Skeletal muscle cell (primary cell): ENCODE data around the gene RASA3.
A peak's percentile ranks its signal among the peaks of the same experiment; 100 is the strongest.
"Not testable (repeated sequence)": the region's sequence is repeated elsewhere in the genome, so short reads cannot be mapped to it uniquely, and the experiment has no call there.

Source experiments
- DNase-seq: peaks from one replicate; pipeline ENCODE4 v3.0.0-alpha.2; 2010; ENCODE audit warnings: low read depth
- H3K4me3 ChIP-seq: 2 replicates; pipeline ENCODE4 v1.5.1; 2011; ENCODE audit warnings: low read depth, mild to moderate bottlenecking, control low read depth, low read length, moderate library complexity

RASA3 gene

DNA sequence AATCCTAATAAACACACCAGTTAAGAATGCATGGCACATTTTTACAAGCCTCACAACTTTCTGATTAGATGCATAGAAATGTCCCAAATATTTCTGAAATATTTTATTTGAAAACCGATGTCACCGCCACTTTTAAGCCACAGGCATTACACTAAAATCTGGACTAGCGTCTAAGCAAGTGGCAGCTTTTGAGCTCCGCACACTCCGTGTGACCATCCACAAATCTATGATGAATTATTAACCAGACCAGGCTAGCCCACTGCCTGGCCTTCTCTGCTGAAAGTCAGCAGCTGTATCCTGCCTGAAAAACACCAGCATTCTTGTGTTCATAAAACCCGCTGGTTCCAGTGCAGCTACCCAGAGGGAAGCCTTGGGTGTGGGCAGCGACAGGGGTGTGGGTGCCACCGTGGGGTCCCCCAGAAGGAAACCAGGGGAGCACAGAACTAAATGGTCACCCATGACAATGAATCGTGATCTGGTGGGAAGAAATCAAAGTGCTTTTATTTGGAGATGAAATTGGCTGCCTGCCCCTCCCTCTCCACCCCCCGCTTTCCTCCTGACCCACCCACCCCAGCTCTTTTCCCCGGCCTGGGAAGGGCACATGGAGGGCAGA lies 13.8 kb downstream of the RASA3 start:
- H3K4me3 ChIP-seq = peak overlapping the region; percentile 11
- no peak for DNase-seq

DNA sequence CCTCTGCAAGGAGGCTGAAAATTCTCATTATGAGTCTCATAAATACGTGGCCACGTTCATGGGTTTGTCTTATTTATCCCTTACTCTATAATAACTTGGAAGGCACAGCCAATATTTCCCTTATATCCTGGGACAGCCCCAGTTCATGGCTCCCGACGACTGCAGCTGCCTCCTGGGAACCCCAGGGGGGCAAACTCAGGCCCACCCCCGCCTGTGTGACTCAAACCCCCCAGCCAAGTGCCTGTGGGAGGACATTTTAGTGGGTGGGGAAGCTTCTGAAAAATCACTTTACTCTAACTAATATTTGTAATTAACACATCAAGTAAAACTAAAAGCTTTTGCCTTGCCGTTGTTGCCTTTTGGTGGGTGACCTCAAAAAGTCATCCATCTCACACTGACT lies 14.3 kb downstream of the RASA3 start:
- H3K4me3 ChIP-seq = no peak overlapping the region
- DNase-seq = no peak

DNA sequence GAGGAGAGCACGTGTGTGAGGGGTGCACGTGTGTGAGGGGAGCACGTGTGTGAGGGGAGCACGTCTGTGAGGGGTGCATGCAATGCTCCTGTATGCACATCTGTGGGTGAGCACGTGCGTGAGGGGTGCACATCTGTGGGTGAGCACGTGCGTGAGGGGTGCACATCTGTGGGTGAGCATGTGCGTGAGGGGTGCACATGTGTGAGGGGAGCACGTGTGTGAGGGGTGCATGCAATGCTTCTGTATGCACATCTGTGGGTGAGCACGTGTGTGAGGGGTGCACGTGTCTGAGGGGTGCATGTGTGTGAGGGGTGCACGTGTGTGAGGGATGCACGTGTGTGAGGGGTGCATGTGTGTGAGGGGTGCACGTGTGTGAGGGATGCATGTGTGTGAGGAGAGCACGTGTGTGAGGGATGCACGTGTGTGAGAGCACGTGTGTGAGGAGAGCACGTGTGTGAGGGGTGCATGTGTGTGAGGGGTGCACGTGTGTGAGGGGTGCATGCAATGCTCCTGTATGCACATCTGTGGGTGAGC lies 15.0 kb downstream of the RASA3 start:
- not testable (repeated sequence) for H3K4me3 ChIP-seq, DNase-seq

DNA sequence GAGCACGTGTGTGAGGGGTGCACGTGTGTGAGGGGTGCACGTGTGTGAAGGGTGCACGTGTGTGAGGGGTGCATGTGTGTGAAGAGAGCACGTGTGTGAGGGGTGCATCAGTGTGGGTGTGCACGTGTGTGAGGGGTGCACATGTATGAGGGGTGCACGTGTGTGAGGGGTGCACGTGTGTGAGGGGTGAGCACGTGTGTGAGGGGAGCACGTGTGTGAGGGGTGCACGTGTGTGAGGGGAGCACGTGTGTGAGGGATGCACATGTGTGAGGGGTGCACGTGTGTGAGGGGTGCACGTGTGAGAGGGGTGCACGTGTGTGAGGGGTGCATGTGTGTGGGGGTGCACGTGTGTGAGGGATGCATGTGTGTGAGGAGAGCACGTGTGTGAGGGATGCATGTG lies 15.7 kb downstream of the RASA3 start:
- no peak for DNase-seq
- H3K4me3 ChIP-seq = no peak overlapping the region

DNA sequence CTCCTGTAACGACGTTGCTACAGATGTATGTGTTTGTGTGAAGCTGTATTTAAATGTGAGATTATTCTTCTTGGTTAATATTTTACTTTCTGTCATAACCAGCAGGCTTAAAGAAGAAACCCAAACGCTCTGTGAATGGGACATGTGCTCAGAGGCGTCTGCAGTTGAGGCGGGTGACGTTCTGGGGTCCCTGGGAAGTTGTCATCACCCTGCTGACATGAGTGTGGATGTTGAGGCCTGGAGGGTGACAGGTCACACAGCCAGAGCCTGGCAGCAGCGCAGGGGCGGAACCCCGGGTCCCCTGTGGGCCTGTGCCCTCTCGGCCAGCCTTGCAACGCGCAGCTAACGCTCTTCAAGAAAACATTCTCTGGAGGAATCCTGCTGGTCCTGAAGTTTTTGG lies 16.6 kb downstream of the RASA3 start:
- H3K4me3 ChIP-seq = no peak overlapping the region
- no peak for DNase-seq

DNA sequence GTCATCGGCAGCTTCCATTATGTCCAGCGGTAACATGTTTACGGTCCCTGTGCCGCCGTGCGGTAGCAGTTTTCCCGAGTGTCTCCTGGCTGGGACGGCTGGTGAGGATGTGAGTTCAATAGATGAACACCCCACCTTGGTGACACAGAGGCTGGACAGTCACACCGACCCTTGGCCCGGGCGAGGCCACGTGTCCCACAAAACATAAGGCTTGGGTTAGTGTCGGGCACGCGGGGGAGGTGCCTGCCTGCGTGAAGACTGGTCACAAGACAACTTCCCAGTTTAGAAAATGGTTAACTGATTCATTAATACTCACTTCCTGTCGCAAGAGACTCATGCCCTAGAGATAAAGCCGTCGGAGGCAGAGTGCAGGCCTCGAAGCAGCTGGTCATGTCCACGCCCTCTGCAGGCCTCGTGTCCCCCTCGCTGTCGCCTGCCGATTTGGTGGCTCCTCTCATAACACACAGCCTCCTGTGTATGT lies 17.2 kb downstream of the RASA3 start:
- no peak for DNase-seq
- H3K4me3 ChIP-seq = no peak overlapping the region

DNA sequence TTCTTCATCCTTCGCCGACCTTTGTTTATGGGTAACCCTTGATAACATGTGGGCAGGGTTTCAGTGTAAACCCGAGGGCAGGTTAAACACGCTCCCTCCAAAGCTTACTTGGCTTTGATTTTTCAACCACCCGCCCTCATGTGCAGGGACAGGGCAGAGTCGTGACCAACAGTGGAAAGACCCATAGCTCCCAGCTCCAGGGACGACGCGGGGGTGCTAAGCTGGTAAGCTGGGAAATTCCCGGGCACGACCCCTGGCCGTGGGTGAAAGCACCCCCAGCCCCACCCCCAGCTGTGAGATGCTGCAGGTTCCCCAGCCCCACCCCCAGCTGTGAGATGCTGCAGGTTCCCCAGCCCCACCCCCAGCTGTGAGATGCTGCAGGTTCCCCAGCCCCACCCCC lies 17.8 kb downstream of the RASA3 start:
- DNase-seq = not testable (repeated sequence)

DNA sequence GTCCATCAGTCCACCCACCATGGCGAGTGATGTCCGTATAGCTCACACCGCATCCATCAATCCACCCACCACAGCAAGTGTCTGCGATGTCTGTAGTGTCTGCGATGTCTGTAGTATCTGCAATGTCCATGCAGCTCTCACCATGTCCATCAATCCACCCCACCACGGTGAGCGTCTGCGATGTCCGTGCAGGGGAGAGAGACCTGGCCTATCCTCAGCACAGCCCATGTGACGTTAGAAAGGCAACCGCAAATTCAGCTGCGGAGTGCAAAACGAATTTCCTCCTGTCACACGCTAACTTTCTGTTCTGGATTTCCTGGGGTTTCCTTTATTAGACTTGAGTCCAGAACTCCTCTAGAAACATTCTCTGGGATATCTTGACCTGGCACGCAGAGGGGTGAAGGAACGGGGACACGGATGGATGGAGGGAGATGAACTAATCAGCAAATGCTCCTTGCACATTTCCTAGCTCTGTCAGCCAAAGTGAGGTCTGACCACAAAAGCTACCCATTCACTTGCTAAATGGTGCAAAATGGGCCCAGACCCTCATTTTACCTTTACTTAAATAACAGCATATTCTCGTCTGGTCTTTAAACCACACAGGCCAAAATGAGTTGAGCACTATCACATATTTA lies 18.3 kb downstream of the RASA3 start:
- DNase-seq = no peak
- no peak overlapping the region for H3K4me3 ChIP-seq

More for the DNA sequence above, 17.8 kb downstream of the RASA3 start:
- H3K4me3 ChIP-seq = not testable (repeated sequence)

DNA sequence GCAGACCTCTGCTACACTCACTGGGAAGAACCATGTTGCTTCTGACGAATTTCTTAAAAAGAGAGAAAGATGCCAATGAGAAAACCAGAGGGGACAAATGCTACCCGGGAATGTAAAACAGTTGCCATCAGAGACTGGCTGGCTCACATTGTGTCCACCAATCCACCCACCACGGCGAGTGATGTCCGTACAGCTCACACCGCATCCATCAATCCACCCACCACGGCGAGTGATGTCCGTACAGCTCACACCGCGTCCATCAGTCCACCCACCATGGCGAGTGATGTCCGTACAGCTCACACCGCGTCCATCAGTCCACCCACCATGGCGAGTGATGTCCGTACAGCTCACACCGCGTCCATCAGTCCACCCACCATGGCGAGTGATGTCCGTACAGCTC lies 19.0 kb downstream of the RASA3 start:
- not testable (repeated sequence) for DNase-seq, H3K4me3 ChIP-seq

DNA sequence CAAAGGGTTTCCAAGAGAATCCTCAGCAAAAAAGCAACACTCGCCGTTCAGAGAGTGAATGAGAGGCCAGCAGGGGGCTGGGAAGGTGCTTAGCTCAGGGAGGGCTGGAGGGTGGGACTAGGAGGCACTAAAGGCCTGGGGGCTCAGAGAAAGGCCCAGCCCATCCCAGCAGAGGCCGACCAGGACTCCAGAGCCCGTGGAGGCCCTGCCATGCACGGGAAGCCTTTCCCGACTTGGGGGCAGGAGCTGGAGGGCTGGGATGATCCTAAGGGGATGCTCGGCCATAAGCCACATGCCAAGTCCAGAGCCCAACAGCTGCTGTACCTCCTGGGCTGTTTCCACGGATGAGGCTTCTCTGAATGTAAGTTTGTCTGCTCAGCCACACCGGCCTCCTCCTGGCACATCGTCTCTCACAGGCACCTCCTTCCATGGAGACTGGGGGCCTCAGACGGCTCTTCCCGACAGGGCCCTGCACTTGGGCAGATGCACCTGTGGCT lies 19.5 kb downstream of the RASA3 start:
- DNase-seq = no peak
- H3K4me3 ChIP-seq = no peak overlapping the region

DNA sequence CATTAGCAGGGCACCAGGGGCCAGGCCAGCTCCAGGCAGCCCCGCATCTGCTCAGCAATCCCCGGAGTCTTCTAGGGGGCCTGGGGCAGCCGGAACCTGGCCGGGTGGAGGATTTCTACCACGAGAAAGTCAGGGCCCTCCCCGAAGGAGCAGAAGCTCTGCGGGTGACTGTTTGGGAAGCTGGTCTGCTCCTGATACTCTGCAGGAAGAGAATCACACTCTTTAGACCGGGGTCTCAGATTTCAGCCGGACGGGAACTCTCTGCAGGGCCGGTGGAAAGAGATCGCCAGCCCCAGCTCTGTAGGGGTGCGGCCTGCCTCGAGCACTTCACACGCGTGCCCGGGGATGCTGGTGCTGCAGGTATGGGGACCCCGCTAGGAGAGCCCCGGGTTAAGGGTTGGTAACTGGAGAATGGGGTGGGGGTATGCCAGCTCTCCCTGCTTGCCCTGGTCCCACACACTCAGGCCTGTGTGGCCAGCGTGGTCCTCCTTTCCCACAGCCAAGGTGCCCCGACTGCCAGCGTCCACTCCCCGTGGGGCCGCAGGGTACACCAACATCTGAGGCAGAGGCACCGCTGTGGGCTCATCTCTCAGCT lies 20.1 kb downstream of the RASA3 start:
- DNase-seq = no peak
- H3K4me3 ChIP-seq = no peak overlapping the region

DNA sequence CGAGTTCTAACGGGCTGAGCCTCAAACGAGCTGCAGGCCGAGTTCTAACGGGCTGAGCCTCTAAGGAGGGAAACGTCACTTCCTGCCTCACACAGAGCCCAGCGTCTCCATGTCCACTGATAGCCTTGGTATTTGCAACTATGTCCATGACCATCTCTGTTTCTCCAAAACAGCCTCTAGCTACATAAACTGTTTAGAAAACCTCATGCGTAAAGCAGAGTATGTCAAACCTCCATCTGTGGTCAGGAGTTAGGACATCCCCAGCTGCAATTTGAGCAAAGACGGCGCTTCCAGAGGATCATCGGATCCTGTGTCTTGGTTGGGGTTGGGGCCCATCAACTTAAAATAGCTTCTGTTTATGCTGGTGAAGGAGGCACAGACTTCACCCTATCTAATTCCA lies 20.8 kb downstream of the RASA3 start:
- no peak overlapping the region for H3K4me3 ChIP-seq
- no peak for DNase-seq

DNA sequence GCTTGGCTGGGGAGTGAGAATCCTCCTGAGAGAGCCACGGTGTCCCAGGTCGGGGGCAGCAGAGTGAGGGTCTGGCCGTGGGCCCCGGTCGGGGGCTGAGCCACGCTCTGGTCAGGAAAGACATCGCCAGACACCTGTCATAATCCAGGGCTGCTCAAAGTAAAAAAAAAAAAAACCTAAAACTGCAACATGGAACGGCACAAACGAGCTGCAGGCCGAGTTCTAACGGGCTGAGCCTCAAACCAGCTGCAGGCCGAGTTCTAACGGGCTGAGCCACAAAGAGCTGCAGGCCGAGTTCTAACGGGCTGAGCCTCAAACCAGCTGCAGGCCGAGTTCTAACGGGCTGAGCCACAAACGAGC lies 21.6 kb downstream of the RASA3 start:
- DNase-seq, H3K4me3 ChIP-seq: not testable (repeated sequence)

DNA sequence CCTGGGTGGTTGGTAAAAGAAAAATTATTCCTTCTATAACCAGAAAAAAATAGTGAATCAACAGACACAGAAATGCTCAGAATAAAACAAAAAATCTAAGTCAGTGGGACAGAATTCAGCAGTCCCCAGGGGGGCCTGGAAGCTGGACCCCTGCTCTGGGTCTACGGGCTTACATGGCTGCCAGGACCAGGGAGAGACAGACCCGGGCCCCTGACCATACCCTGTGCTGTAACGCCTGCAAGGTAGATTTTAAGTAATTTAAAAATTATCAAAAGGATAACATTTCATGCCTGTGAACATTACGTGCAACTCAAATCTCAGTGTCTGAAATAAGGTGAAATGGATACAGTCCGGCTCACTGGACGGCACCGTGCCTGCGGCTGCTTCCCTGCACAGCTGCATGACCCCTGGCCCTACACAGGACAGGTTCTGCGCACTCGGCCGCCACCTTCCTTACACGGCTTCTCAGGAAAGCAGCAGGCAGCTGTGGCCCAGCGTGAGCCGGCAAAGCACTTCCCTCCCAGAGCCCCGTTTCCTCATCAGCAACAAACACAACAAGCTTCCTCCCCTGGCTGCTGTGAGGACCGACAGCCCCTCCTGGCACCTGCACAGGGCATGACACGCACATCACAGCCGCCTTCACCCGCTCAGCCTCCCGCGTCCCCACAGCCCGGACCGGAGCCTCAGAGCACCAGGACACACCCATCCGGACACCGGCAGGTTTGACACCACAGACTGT lies 22.2 kb downstream of the RASA3 start:
- no peak for DNase-seq
- H3K4me3 ChIP-seq = no peak overlapping the region

DNA sequence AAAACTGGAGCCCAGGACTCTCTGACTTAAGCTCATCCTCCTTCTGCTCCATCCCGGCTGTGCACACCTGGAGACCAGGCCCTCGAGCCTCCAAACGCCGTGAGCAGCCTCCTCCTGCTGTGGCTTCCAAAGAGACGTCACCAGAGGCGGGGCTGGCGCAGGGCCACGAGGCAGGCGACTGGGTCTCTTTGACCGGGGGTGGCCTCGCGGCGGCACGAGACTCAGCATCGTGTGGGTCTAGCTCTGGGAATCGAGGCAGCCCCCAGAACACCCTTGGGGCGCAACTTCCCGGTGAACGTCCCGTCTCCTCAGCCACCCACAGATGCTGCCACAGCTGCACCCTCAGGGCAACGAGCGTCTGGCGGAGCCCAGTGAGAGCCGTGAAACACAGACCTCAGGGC lies 22.8 kb downstream of the RASA3 start:
- no peak overlapping the region for H3K4me3 ChIP-seq
- DNase-seq = no peak

DNA sequence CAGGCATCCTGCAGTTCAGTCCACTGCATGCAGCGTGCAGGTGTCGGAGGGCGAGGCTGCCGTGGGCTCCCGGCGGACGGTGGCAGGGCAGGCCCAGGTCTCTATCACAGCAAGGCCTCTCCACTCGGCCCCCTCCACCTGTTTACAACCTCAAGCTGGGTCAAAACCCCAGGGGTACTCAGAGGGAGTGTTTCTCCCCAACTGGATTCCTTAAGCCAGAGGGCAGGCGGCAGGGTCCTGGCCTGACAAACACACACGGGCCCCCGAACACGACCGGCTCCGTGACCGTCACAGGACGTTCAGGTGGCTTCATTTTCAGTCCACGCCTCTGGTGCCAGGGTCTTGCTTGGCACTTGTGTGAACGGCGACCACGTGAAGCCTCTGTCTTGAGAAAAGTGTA lies 23.5 kb downstream of the RASA3 start:
- H3K4me3 ChIP-seq = no peak overlapping the region
- no peak for DNase-seq

DNA sequence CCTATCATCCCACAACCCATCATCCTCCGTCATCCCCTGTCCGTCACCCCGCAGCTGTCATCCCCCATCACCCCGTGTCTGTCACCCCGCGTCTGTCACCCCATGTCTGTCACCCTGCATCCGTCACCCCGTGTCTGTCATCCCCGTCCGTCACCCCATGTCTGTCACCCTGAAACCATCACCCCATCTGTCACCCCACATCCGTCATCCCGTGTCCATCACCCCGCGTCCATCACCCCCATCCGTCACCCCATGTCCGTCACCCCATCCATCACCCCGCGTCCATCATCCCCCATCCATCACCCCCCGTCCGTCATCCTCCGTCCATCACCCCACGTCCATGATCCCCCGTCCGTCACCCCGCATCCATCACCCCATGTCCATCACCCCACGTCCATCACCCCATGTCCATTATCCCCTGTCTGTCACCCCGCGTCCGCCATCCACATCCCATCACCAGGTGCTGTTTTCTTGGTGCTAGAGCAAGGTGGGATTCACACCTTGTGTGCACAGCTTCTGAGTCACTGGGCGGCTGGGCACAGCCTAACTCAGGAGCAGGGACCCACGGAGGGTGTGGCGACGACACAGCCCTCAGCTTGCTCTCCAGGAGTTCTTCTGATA lies 24.2 kb downstream of the RASA3 start:
- H3K4me3 ChIP-seq = no peak overlapping the region
- no peak for DNase-seq

DNA sequence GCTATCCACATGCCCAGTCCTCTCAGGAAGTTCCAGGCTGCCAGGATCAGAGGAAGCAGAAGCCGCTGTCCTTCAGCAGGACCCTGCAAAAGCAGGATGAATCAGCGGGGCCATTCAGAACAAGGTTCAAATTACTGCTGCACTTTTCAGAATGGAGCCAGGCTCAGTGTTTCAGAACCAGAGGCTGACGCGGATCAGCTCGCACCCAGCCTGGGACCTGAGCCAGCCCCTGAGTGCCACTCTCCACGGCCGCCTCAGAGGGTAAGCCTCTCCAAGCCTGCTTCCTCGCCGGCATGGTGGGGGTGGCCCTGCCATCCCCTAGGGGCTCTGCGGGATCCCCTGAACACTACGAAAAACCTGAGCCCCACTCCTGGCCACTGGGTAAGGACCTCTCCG lies 24.7 kb downstream of the RASA3 start:
- peak; percentile 75 for DNase-seq
- H3K4me3 ChIP-seq = no peak overlapping the region

DNA sequence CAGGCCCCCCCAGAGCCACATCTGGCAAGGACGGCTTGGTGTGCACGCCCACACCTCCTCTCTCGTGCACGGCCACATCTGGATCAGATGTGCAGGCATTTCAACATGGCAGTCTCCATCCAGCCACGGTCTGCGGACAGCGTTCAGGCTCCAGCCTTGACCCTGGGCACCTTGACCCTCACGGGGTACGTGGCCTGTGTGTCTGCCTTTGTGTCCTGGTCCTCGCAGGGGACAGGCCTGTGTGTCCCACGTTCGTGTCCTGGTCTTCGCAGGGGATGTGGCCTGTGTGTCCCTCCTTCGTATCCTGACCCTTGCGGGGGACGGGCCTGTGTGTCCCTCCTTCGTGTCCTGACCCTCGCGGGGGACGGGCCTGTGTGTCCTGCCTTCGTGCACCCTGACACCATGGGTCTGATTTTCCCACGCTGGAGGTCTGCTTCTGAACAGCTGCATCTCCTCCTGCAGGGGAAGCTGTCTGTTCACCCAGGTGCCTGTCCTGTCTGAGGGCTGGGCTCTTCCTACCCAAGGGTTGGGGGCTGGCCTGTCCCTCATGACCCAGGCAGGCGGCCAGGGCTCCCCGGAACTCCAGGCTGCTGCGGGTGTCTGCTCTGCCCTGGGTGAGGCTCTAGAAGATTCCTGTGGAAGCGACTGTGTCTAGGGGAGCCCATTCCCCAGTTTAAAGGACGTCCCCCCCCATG lies 25.3 kb downstream of the RASA3 start:
- H3K4me3 ChIP-seq = no peak overlapping the region
- no peak for DNase-seq
